Chondrocyte (in vitro differentiated cells): ENCODE data around the gene WNT11. TPM values are rescaled to one million over a fixed set of nuclear protein-coding genes. Genes with fewer than 3 reads are reported as not detected.

Experiments
- DNase-seq: peaks from one replicate; pipeline ENCODE4 v3.0.0; 2021; ENCODE audit warnings: mixed read lengths, low spot score
- H3K27ac Mint-ChIP-seq: one replicate; pipeline ENCODE4 v1.8.0; 2021; ENCODE audit warnings: mild to moderate bottlenecking, moderate library complexity, mixed read lengths; ENCODE audit not compliant: unreplicated experiment
- H3K27me3 Mint-ChIP-seq: 2 replicates; pipeline ENCODE4 v1.8.0; 2021; ENCODE audit warnings: low read depth, mixed read lengths
- H3K36me3 Mint-ChIP-seq: 2 replicates; pipeline ENCODE4 v1.8.0; 2021; ENCODE audit warnings: low read depth, mixed read lengths
- H3K4me1 Mint-ChIP-seq: 2 replicates; pipeline ENCODE4 v1.8.0; 2021; ENCODE audit warnings: low read depth, mild to moderate bottlenecking, mixed read lengths
- H3K4me3 Mint-ChIP-seq: one replicate; pipeline ENCODE4 v1.8.0; 2021; ENCODE audit warnings: mild to moderate bottlenecking, moderate library complexity, mixed read lengths; ENCODE audit not compliant: unreplicated experiment
- H3K9me3 Mint-ChIP-seq: 2 replicates; pipeline ENCODE4 v1.8.0; 2021; ENCODE audit warnings: low read depth, mixed read lengths
- total RNA-seq: library from RNA; stranded (reverse); gene quantifications from 3 replicates; pipeline ENCODE4 v1.2.1, GENCODE V29; 2021
- TF ChIP-seq, protein P1 (sequence below): fragments of 200-600 bp; sonication (generic); IDR thresholded peaks from 2 replicates; pipeline ENCODE4 v1.5.0; 2021; ENCODE audit warnings: antibody characterized with exemption, mild to moderate bottlenecking, moderate library complexity

The WNT11 gene
- total RNA-seq, 1 donor from 2014 or later = 24.5 TPM

DNA sequence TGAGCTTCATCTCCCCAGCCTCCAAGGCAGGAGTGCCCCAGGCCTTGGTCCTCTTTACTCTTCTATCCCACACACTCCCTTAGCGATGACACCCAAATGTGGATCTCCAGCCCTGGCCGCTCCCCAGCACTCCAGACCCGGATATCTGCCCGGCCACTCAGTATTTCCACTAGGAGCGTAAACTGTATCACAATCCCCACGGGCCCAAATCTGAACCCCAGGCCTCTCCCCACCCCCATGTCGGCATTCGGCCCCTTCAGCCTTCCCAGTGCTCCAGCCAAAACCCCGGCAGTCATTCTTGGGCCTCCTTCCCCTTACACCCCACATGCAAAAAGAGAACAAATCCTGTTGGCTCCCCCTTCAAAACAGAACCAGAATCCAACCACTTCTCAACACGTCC lies 20.8 kb downstream of the WNT11 start:
- Mint-ChIP-seq H3K9me3 (no peaks in the 10 kb centered on the region), H3K4me3 (no peak overlapping the region), H3K27me3 (no peaks in the 10 kb centered on the region), H3K27ac (no peak overlapping the region), H3K36me3 (no peaks in the 10 kb centered on the region), H3K4me1 (peaks cover 38% of the 10 kb centered on the region)
- TF ChIP-seq, protein P1, sequence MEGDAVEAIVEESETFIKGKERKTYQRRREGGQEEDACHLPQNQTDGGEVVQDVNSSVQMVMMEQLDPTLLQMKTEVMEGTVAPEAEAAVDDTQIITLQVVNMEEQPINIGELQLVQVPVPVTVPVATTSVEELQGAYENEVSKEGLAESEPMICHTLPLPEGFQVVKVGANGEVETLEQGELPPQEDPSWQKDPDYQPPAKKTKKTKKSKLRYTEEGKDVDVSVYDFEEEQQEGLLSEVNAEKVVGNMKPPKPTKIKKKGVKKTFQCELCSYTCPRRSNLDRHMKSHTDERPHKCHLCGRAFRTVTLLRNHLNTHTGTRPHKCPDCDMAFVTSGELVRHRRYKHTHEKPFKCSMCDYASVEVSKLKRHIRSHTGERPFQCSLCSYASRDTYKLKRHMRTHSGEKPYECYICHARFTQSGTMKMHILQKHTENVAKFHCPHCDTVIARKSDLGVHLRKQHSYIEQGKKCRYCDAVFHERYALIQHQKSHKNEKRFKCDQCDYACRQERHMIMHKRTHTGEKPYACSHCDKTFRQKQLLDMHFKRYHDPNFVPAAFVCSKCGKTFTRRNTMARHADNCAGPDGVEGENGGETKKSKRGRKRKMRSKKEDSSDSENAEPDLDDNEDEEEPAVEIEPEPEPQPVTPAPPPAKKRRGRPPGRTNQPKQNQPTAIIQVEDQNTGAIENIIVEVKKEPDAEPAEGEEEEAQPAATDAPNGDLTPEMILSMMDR = no peak
- DNase-seq = no peak

- H3K9me3 Mint-ChIP-seq = no peaks in the 10 kb centered on the region
- TF ChIP-seq, protein P1 = no peak
- no peaks in the 10 kb centered on the region for H3K27me3 Mint-ChIP-seq
- H3K4me1 Mint-ChIP-seq = peaks cover 40% of the 10 kb centered on the region
- H3K4me3 Mint-ChIP-seq = no peak overlapping the region
- H3K27ac Mint-ChIP-seq = peak overlapping the region; percentile 15
- no peak for DNase-seq
- no peaks in the 10 kb centered on the region for H3K36me3 Mint-ChIP-seq
Measured at GRCh38 chr11:76184551-76184993, 21.7 kb downstream of the WNT11 start.

DNA sequence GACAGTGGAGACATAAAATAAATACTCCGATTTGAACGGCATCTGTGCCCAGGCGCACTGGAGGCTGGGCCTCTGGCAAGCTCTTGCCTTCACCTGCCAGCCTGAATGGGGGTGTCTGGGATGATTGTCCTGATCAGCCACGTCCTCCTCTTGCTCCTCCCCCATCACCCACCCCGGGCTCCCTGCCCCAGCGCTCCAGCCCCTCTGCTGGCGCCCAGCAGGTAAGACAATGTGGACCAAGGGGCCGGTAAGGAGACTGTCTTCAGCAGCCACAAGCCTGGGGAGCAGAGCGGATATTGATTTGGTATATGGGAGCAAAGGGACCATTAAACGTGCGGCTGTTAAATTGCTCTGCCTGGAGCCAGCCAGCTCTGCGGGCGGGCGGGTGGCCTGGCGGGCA lies 24.9 kb downstream of the WNT11 start:
- no peak overlapping the region for H3K27ac Mint-ChIP-seq
- H3K27me3 Mint-ChIP-seq = no peaks in the 10 kb centered on the region
- H3K9me3 Mint-ChIP-seq = no peaks in the 10 kb centered on the region
- H3K36me3 Mint-ChIP-seq = no peaks in the 10 kb centered on the region
- no peak overlapping the region for H3K4me3 Mint-ChIP-seq
- no peak for DNase-seq
- peaks cover 32% of the 10 kb centered on the region for H3K4me1 Mint-ChIP-seq
- TF ChIP-seq, protein P1 = no peak

GRCh38 chr11:76179147-76179546 lies 27.2 kb downstream of the WNT11 start:
- Mint-ChIP-seq H3K9me3 (no peaks in the 10 kb centered on the region), H3K27ac (no peak overlapping the region), H3K4me3 (no peak overlapping the region), H3K27me3 (no peaks in the 10 kb centered on the region), H3K36me3 (no peaks in the 10 kb centered on the region), H3K4me1 (peaks cover 9% of the 10 kb centered on the region)
- no peak for DNase-seq
- TF ChIP-seq, protein P1 = no peak

DNA sequence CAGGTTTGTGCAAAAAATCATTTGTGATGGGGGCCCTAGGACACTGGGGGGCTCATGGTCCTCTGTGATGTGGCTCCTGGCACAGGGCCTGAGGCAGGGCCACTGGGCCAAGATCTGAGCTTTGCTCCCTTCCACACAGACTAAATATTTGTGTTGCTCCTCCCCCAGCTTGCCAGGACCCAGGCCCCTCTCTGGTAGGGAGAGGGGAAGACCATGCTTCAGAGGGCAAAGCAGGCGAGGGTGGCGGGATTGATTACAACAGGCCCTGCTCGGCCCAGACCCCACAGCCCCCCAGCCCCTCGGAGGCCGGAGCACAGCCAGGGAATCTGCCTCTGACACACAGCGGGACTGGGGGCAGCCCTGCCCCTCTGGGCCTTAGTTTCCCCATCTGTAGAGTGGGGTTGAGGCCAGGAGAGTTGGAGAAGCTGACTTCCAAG lies 29.0 kb downstream of the WNT11 start:
- peaks cover 8% of the 10 kb centered on the region for H3K4me1 Mint-ChIP-seq
- H3K27me3 Mint-ChIP-seq = no peaks in the 10 kb centered on the region
- TF ChIP-seq, protein P1 = no peak
- H3K9me3 Mint-ChIP-seq = no peaks in the 10 kb centered on the region
- no peaks in the 10 kb centered on the region for H3K36me3 Mint-ChIP-seq
- no peak overlapping the region for H3K27ac Mint-ChIP-seq
- no peak for DNase-seq
- H3K4me3 Mint-ChIP-seq = no peak overlapping the region
